Peyer's patch (tissue), 4 donors: Measurements from ENCODE around the gene HSPB7.

ENCODE experiments used
- CTCF ChIP-seq, 6 experiments: fragments of 450-650 bp in 4 of 6; fragments of 200-600 bp in 2 of 6; sonication (generic) in 1 of 6; IDR thresholded peaks; one replicate each; pipeline ENCODE4 v1.5.1; 2017 to 2019; ENCODE audit warnings: antibody characterized with exemption in 6 of 6, mild to moderate bottlenecking in 3 of 6, moderate library complexity in 1 of 6
- POLR2A ChIP-seq, 2 donors: fragments of 450-650 bp; IDR thresholded peaks; one replicate each; pipeline ENCODE4 v1.5.1; 2017; ENCODE audit warnings: antibody characterized with exemption in 2 of 2, mild to moderate bottlenecking in 2 of 2, moderate library complexity in 2 of 2

GRCh38 chr1:16063921-16064320 lies 46.1 kb upstream of the HSPB7 start:
- TF ChIP-seq POLR2A (IDR thresholded peaks at IDR 0.05) (no peak), CTCF (IDR thresholded peaks at IDR 0.05) (no peak)
